Astrocyte of the spinal cord (primary cell): Measurements from ENCODE around the gene TMEM18.

Source experiments
- DNase-seq: peaks from one replicate; pipeline ENCODE4 v3.0.0; 2011; ENCODE audit warnings: low read depth, low spot score
- H3K4me3 ChIP-seq: 2 replicates; pipeline ENCODE4 v1.5.1; 2011; ENCODE audit warnings: low read depth, mild to moderate bottlenecking, low read length, moderate library complexity
- CTCF ChIP-seq: IDR thresholded peaks from 2 replicates; pipeline ENCODE4 v1.5.1; 2012; ENCODE audit warnings: low read depth, mild to moderate bottlenecking, low read length, inconsistent platforms
- in situ Hi-C: cut with HindIII; loops from 2 replicates; pipeline ENCODE4 v1.10.0; 2017; ENCODE audit warnings: low sequenced_read_pairs

Gene TMEM18

GRCh38 chr2:664063-664462, 13.1 kb downstream of the TMEM18 start:
- no peak for DNase-seq
- in situ Hi-C loops, result no loop called here
- TF ChIP-seq CTCF, result no peak
- H3K4me3 ChIP-seq, result no peak overlapping the region

- in situ Hi-C loops, result no loop called here
- H3K4me3 ChIP-seq, result no peak overlapping the region
- TF ChIP-seq CTCF, result no peak
- DNase-seq, result no peak
Observed at GRCh38 chr2:663221-663620, 14.0 kb downstream of the TMEM18 start.

GRCh38 chr2:661360-661635, 15.9 kb downstream of the TMEM18 start:
- no peak overlapping the region for H3K4me3 ChIP-seq
- TF ChIP-seq CTCF, result no peak
- in situ Hi-C loops, result no loop called here
- no peak for DNase-seq

- no peak for TF ChIP-seq CTCF
- DNase-seq, result no peak
- in situ Hi-C loops, result no loop called here
- no peak overlapping the region for H3K4me3 ChIP-seq
Observed at GRCh38 chr2:660586-661359, 16.4 kb downstream of the TMEM18 start.

GRCh38 chr2:660029-660428, 17.2 kb downstream of the TMEM18 start:
- TF ChIP-seq CTCF, result no peak
- in situ Hi-C loops, result no loop called here
- H3K4me3 ChIP-seq, result no peak overlapping the region
- no peak for DNase-seq

GRCh38 chr2:658426-658825, 18.8 kb downstream of the TMEM18 start:
- in situ Hi-C loops, result no loop called here
- TF ChIP-seq CTCF, result no peak
- no peak for DNase-seq
- no peak overlapping the region for H3K4me3 ChIP-seq
